Smooth muscle cell (in vitro differentiated cells): ENCODE data around the gene RUNX1. TPM values are rescaled to one million over a fixed set of nuclear protein-coding genes. Genes with fewer than 3 reads are reported as not detected.

Experiments used
- DNase-seq: peaks from one replicate; lab custom pipeline; 2025; ENCODE audit not compliant: unreplicated experiment; lab: John Stamatoyannopoulos, UW
- H2AFZ ChIP-seq: fragments of 200-600 bp; sonication (generic); 2 replicates; pipeline ENCODE4 v1.6.0; 2016; ENCODE audit warnings: antibody characterized with exemption, low read depth, mild to moderate bottlenecking
- H3F3A ChIP-seq: fragments of 200-600 bp; sonication (generic); 2 replicates; pipeline ENCODE4 v1.6.0; 2017; ENCODE audit warnings: antibody characterized with exemption, low read depth
- H3K27ac ChIP-seq: fragments of 200-600 bp; sonication (generic); 2 replicates; pipeline ENCODE4 v1.5.1; 2016; ENCODE audit warnings: low read depth, mild to moderate bottlenecking
- H3K27me3 ChIP-seq: fragments of 200-600 bp; sonication (generic); 2 replicates; pipeline ENCODE4 v1.6.1; 2016; ENCODE audit warnings: low read depth, mild to moderate bottlenecking
- H3K36me3 ChIP-seq: fragments of 200-600 bp; sonication (generic); 2 replicates; pipeline ENCODE4 v1.5.1; 2016; ENCODE audit warnings: low read depth
- H3K4me1 ChIP-seq: fragments of 200-600 bp; sonication (generic); 2 replicates; pipeline ENCODE4 v1.5.1; 2016; ENCODE audit warnings: low read depth
- H3K4me2 ChIP-seq: fragments of 200-600 bp; sonication (generic); 2 replicates; pipeline ENCODE4 v1.6.0; 2016; ENCODE audit warnings: mild to moderate bottlenecking
- H3K4me3 ChIP-seq: fragments of 200-600 bp; sonication (generic); 2 replicates; pipeline ENCODE4 v1.5.1; 2016; ENCODE audit warnings: mild to moderate bottlenecking
- H3K79me2 ChIP-seq: fragments of 200-600 bp; sonication (generic); 2 replicates; pipeline ENCODE4 v1.6.0; 2016; ENCODE audit warnings: low read depth, mild to moderate bottlenecking
- H3K9ac ChIP-seq: fragments of 200-600 bp; sonication (generic); 2 replicates; pipeline ENCODE4 v1.6.0; 2016; ENCODE audit warnings: low read depth
- H3K9me3 ChIP-seq: fragments of 200-600 bp; sonication (generic); replicated peaks from 2 replicates; pipeline ENCODE4 v1.5.1; 2016; ENCODE audit warnings: low read depth
- H4K20me1 ChIP-seq: fragments of 200-600 bp; sonication (generic); 2 replicates; pipeline ENCODE4 v1.6.0; 2016; ENCODE audit warnings: low read depth
- WGBS: methylation state at CpG from one replicate; pipeline ENCODE4 v1.1.7; 2016; ENCODE audit warnings: low lambda C conversion rate; 5-methylcytosine and 5-hydroxymethylcytosine counted together
- polyA plus RNA-seq: library from polyadenylated mRNA; unstranded; fragments of >200 nt; fragmentation: Nextera tagmentation; extraction: Ambion mirVana; gene quantifications from 2 replicates; pipeline ENCODE4 v1.2.1, GENCODE V29; 2016
- total RNA-seq: library from RNA; depleted of rRNA; stranded (reverse); fragments of >200 nt; gene quantifications from 2 replicates; pipeline ENCODE4 v1.2.3, GENCODE V29; 2014
- TF ChIP-seq, protein P1 (sequence below): fragments of 200-600 bp; sonication (generic); IDR thresholded peaks from 2 replicates; pipeline ENCODE4 v1.5.1; 2017; ENCODE audit warnings: borderline replicate concordance, mild to moderate bottlenecking, antibody characterized with exemption; ENCODE audit not compliant: insufficient read depth, poor library complexity, severe bottlenecking

RUNX1 gene
- total and polyA plus RNA-seq, 2 experiments from 2014 or later, result 33.4 to 97.6 TPM

DNA sequence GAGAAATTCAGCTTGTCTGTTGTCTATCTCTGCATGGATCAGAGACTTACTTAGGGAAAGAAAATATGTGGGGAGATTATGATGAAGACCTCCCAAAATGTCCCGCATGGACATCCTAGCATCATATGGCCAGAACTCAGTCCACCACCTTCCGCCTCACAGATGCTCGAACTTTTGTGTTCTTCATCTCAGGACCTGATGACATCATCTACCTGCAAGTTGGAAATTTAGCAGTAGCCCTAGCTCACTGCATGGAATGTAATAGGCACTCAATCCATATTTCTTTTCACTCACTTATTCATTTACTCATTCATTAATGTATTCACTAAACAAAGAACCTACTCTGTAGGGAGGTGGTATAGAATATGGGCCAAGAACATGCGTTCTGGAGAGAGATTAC, 283.5 kb downstream of the RUNX1 start:
- DNase-seq, result no peak
- no peaks in the 10 kb centered on the region for H3K4me1 ChIP-seq
- H3K9ac ChIP-seq, result no peak overlapping the region
- WGBS, result over 99% methylated on average over 4 of the region's 4 CpGs
- H3K9me3 ChIP-seq, result no peaks in the 10 kb centered on the region
- H3K27me3 ChIP-seq, result no peaks in the 10 kb centered on the region
- no peaks in the 10 kb centered on the region for H3K36me3 ChIP-seq
- no peaks in the 10 kb centered on the region for H3K79me2 ChIP-seq
- H4K20me1 ChIP-seq, result no peaks in the 10 kb centered on the region
- H3F3A ChIP-seq, result no peaks in the 10 kb centered on the region
- no peak overlapping the region for H3K4me3 ChIP-seq
- no peak overlapping the region for H2AFZ ChIP-seq
- no peak overlapping the region for H3K27ac ChIP-seq
- TF ChIP-seq, protein P1, sequence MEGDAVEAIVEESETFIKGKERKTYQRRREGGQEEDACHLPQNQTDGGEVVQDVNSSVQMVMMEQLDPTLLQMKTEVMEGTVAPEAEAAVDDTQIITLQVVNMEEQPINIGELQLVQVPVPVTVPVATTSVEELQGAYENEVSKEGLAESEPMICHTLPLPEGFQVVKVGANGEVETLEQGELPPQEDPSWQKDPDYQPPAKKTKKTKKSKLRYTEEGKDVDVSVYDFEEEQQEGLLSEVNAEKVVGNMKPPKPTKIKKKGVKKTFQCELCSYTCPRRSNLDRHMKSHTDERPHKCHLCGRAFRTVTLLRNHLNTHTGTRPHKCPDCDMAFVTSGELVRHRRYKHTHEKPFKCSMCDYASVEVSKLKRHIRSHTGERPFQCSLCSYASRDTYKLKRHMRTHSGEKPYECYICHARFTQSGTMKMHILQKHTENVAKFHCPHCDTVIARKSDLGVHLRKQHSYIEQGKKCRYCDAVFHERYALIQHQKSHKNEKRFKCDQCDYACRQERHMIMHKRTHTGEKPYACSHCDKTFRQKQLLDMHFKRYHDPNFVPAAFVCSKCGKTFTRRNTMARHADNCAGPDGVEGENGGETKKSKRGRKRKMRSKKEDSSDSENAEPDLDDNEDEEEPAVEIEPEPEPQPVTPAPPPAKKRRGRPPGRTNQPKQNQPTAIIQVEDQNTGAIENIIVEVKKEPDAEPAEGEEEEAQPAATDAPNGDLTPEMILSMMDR, result no peak
- H3K4me2 ChIP-seq, result no peak overlapping the region

DNA sequence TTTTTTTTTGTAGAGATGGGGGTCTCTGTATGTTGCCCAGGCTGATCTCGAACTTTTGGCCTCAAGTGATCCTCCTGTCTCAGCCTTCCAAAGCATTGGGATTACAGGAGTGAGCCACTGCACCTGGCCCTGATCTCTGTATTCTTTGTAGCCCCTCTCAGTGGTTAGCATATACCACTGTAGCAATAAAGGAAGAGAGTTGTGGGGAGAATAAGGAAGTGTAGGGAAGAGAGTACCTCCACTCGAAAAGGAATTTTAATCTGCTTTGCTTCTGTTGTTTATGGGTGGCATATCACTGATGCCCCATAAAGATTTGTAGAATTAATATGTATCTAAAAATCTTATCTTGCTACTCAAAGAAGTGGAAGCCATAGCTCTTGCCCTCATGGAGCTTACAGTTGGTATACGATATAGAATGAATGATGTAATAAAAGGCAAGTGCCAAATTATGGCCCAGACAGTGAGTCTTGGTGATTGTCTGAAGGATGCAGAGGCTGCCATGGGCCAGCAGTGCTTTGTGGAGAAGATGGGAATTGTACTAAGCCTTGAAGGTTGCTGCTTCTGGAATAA, 284.3 kb downstream of the RUNX1 start:
- DNase-seq, result no peak
- H3F3A ChIP-seq, result no peaks in the 10 kb centered on the region
- no peak overlapping the region for H3K27ac ChIP-seq
- no peaks in the 10 kb centered on the region for H4K20me1 ChIP-seq
- H3K36me3 ChIP-seq, result no peaks in the 10 kb centered on the region
- H2AFZ ChIP-seq, result no peak overlapping the region
- H3K4me1 ChIP-seq, result no peaks in the 10 kb centered on the region
- H3K4me3 ChIP-seq, result no peak overlapping the region
- no peak overlapping the region for H3K4me2 ChIP-seq
- TF ChIP-seq, protein P1, result no peak
- 90% methylated on average over 3 of the region's 3 CpGs for WGBS
- no peaks in the 10 kb centered on the region for H3K9me3 ChIP-seq
- no peaks in the 10 kb centered on the region for H3K27me3 ChIP-seq
- H3K9ac ChIP-seq, result no peak overlapping the region
- H3K79me2 ChIP-seq, result no peaks in the 10 kb centered on the region

DNA sequence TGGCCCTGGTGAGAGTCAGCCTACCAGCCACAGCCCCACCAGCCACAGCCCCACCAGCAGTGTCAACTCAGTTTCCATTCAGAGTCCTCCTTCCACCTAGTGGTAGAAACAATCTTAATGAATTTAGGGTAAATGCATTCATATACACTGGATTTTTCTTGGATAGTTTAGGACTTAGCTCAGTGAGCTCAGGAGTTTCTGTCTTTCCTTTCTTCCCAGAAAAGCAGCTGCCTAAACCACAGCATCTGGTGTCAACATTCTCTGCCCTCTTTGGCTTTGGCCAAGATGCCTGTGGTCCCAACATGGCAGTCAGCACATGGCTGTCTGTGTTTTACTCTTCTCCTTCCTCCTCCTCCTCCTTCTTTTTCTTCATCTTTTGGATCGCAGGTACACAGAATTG, 286.3 kb downstream of the RUNX1 start:
- no peak for DNase-seq
- Histone ChIP-seq H3K9me3 (no peaks in the 10 kb centered on the region), H3K36me3 (no peaks in the 10 kb centered on the region), H3F3A (no peaks in the 10 kb centered on the region), H4K20me1 (no peaks in the 10 kb centered on the region), H3K9ac (no peak overlapping the region), H3K27me3 (no peaks in the 10 kb centered on the region), H2AFZ (no peak overlapping the region), H3K4me2 (no peak overlapping the region), H3K27ac (no peak overlapping the region), H3K4me3 (no peak overlapping the region), H3K4me1 (no peaks in the 10 kb centered on the region), H3K79me2 (no peaks in the 10 kb centered on the region)
- WGBS, result 92% methylated on average over 1 of the region's 1 CpG
- TF ChIP-seq, protein P1, result peak; percentile 25

DNA sequence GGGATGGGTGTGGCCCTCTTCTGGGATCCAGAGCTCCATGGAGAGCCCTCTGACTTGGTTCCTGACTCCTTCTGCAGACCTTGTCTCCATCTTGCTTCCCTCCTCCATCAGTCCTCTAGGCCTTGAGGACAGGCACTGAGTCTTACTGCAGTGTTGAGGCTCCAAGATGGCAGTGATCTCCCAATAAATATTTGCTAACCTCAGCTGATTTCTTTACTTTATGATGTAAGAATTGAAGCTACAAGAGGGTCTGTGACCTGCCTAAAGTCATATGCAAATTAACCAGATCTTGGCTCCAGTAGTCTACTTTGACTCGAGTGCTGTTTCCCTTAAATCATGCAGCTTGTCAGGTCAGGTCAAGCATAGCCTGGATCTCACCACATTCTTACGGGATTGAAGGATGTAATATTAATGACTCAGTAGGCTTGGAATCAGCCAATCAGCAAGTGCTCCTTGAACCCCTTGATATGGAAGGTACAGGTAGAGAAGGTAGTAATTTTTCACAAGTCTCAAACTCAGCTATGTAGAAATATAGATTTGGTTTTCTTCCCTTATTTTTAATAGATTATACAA, 287.3 kb downstream of the RUNX1 start:
- H3K79me2 ChIP-seq, result no peaks in the 10 kb centered on the region
- no peak overlapping the region for H3K4me3 ChIP-seq
- H3K4me2 ChIP-seq, result no peak overlapping the region
- 71% methylated on average over 2 of the region's 2 CpGs for WGBS
- no peaks in the 10 kb centered on the region for H3K36me3 ChIP-seq
- H3K4me1 ChIP-seq, result no peaks in the 10 kb centered on the region
- TF ChIP-seq, protein P1, result no peak
- H2AFZ ChIP-seq, result no peak overlapping the region
- no peak overlapping the region for H3K27ac ChIP-seq
- no peaks in the 10 kb centered on the region for H3K27me3 ChIP-seq
- H3F3A ChIP-seq, result no peaks in the 10 kb centered on the region
- H4K20me1 ChIP-seq, result no peaks in the 10 kb centered on the region
- no peak for DNase-seq
- H3K9ac ChIP-seq, result no peak overlapping the region
- H3K9me3 ChIP-seq, result no peaks in the 10 kb centered on the region
